GM19023 (cell line): ENCODE measurements around the gene STAG3.

Experiments
- ATAC-seq: cut with Tn5 transposase; IDR thresholded peaks from one replicate; pipeline ENCODE4 v1.9.1; 2021; ENCODE audit warnings: mild to moderate bottlenecking, moderate library complexity; ENCODE audit not compliant: unreplicated experiment

Gene STAG3

DNA sequence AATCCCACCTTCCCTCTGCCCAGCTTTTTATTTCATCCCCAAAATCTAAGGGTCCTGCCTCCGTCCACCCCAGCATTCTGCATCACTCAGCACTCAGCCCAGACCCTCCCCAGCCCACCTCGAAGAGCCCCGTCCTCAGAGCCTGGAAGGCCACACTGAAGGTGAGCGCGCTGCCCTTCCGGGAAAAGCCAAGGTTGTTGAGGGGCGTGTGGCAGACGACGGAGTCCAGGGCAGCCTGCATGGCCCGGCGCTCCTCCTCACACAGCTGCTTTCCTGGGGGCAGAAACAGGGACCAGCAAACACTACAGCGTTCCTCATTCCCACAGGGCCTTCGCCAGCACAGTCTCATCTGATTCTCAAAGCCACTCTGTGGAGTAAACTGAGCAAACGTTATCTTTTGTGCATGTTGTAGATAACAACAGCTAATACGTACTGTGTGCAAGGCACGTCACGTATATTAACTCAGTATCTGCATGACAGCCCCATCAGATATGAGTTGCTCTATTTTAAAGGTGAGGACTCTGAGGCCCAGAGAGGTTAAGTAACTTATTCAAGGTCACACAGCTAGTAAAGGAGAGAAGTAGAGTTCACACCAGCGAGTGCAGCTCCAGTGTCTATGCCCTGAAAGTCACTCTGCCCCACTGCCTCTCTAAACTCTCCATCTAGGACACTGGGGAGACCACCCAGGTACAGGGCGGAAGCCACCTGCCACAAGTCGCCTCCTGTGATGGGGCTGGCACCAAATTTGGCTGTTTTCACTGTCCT, 22.0 kb upstream of the STAG3 start:
- ATAC-seq, result no peak

DNA sequence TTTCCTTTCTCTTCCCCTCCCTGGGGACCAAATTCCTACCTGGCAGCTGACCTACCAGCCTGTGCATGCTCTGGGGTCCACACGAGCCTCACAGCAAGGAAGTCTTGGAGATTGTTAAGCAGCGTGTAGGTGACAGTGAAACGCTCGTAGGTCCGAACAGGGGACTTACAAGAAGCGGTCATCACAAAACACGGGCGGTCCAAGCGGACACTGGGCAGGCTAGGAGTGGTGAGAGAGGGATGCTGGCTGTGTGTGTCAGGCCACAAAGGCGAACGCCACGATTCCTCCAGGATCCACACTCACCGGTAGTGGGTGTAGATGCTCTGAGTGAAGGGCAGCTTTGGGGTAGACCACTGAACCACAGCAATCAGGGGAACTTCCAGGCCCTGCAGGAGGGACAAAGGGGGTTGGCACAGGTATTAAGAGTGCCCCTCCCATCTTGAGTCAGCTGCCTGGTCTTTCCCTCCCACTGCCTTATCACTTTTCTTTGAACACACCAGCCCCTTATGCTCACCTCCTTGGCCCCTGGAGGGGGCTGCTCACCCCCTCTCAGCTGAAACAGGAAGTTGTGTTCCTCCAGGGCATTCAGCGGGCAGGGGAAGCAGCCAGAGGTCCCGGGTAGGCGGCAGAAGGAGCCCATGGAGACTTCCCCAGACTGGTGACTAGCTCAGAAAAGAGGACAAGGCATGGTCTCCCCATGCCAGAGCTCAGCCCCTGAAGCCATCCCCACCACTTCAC, 21.2 kb upstream of the STAG3 start:
- no peak for ATAC-seq

GRCh38 chr7:100157069-100157333, 20.7 kb upstream of the STAG3 start:
- no peak for ATAC-seq

DNA sequence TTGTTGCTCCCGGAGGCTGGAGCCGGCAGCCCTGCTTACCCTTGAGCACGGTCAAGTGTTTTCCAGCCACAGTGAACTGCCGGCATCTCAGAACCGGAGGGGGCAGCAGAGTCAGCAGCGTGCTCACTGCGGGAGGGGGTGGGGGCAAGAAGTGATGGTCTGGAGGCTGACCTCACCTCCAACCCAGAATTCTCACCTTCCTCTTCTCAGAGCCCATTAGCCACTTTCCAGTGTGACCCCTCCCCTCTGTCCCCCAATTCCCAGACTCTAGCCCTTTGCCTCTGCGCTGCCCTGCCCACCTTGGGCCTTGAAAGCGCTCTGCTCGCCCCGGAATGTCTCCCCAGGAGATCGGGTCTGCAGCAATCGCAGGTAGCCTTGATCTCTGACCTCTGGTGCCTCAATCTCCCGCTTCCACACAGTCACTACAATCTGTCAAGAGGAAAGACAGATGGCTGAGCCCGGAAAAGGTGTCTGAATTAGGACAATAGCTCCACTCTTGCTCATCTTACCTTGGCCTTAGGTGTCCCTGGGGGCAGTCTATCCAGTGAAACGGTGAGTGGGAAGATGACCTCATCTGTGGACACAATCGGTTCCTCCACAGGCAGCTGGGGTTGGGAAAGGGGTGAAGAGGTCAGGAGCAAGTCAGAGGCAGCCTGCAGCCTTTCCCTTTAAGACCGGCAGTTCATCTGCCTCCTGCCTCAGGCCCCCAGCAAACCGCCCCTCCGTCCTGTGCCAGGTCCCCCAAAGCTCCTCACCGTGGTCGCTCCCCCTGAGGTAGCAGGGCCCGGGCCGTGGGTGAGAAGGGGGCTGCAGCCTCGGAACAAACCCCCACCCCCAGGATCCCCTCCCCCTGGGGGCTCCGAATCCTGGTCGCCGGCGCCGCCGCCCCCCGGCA, 20.1 kb upstream of the STAG3 start:
- ATAC-seq, result no peak

DNA sequence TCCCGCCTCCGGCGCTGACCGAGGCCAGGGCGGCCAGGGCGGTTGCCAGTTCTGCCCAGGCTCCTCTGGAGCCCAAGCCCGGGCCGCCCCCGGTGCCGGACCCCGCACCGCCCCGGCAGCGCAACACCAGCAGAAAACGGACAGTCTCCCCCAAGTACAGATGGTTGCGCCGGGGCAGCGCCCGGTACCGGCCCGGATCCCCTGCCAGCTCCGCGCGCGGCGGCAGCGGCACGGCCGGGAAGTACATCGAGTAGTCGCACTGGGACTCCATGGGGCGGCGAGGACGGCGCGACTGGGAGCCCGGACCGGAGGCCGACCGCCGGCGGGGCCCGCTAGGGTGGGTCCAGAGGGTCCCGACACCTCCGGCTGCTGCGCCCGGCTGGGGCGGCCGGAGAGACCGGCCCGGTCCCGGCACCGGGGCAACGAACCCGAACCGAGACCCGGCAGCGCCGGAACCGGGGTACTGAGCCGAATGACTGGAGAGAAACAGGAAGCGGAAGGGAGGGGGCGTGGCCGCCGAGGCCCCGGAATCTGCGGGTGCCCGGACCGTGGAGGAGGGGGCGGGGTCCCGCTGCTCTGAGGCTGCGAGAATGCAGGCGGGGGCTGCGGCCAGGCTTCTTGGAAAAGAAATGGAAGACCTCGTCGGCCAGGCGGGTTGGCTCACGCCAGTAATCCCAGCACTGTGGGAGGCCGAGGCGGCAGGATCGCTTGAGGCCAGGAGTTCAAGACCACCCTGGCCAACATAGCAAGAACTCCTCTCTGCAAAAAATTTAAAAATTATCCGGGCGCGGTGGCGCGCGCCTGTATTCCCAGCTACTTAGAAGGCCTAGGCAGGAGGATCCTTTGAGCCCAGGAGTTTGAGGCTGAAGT, 19.3 kb upstream of the STAG3 start, which contains the start of gene TRAPPC14:
TRAPPC14 (minus strand) TSS at position 495 of the 870 bp plus-strand sequence; CDS start at position 271, 224 bp downstream.
- ATAC-seq, result peak; percentile 80

DNA sequence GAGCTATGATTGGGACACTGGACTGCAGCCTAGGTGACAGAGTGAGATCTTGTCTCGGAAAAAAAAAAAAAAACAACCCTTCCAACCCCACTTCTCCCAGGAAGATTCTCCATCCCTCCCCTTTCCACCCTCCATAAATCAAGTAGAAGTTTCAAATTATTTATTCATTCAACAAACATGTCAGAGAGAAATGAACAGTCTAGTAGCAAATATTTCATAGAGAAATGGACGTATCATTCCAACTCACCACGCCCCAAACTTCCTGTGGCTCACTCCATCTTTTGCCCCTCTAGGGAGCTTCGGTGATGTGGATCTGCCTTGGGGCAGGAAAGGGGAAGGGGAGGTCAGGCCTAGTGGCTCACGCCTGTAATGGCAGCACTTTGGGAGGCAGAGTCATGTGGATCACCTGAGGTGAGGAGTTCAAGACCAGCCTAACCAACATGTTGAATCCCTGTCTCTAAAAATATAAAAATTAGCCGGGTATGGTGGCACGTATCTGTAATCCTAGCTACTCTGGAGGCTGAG, 18.6 kb upstream of the STAG3 start:
- ATAC-seq, result no peak

- no peak for ATAC-seq
Measured at GRCh38 chr7:100160067-100160466, 17.7 kb upstream of the STAG3 start.

GRCh38 chr7:100163006-100163531, 14.6 kb upstream of the STAG3 start:
- ATAC-seq, result no peak

- ATAC-seq, result no peak
Measured at GRCh38 chr7:100163871-100164270, 13.8 kb upstream of the STAG3 start.

GRCh38 chr7:100166317-100166940, 11.3 kb upstream of the STAG3 start:
- ATAC-seq, result no peak

GRCh38 chr7:100166970-100167911, 10.5 kb upstream of the STAG3 start:
- no peak for ATAC-seq

GRCh38 chr7:100167912-100168323, 9.8 kb upstream of the STAG3 start:
- no peak for ATAC-seq

GRCh38 chr7:100169147-100169850, 8.4 kb upstream of the STAG3 start:
- no peak for ATAC-seq

DNA sequence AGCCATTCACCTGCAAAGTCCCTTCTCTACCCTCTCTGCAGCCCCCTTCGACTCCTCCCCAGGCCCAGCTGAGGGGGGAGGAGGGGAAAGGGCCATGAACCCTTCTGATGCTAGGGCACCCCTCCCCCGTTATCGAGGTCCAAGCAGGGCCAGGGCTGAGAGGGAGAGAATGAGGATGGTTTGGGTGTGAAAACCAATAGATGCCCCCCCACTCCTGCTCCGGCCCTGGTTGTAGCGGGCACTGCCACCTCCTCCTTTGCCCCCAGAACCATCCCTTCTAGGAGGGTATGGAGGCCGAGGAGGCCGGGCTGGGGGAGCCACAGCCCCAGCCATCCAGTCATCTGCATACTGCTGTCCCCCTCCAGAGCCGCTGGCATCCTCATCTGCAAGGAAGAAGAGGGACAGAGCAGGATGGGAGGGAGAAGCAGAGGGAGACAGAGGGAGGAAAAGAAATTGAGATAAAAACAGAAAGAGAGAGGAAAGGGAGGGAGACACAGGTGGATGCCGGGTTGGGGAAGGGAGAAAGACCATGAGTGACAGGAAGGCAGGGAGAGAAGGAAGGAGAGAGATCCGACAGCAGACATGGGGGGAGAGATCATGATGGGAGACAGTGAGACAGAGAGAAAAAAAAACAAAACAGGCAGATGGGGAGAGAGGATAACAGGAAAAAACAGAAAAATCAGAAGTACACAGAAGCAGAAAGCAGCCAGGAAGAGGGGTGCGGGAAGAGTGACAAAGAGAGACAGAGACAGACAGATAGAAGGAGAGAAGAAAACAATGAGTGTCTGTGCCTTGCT, 7.4 kb upstream of the STAG3 start:
- ATAC-seq, result no peak

- no peak for ATAC-seq
Measured at GRCh38 chr7:100171087-100171681, 6.5 kb upstream of the STAG3 start.

- no peak for ATAC-seq
Measured at GRCh38 chr7:100171840-100172239, 5.9 kb upstream of the STAG3 start.
